Fibroblast of pulmonary artery (primary cell): ENCODE data around the gene CD247.

Source experiments
- DNase-seq: peaks from one replicate; pipeline ENCODE4 v3.0.0-alpha.2; 2010; ENCODE audit warnings: low read depth
- H3K4me3 ChIP-seq: replicated peaks from 2 replicates; pipeline ENCODE4 v1.5.1; 2011; ENCODE audit warnings: low read depth, mild to moderate bottlenecking, control low read depth, low read length, moderate library complexity
- TF ChIP-seq, protein P1 (sequence below): IDR thresholded peaks from 2 replicates; pipeline ENCODE4 v1.5.1; 2011; ENCODE audit warnings: mild to moderate bottlenecking, control low read depth, low read length, inconsistent platforms; ENCODE audit errors: missing control alignments

Gene CD247

DNA sequence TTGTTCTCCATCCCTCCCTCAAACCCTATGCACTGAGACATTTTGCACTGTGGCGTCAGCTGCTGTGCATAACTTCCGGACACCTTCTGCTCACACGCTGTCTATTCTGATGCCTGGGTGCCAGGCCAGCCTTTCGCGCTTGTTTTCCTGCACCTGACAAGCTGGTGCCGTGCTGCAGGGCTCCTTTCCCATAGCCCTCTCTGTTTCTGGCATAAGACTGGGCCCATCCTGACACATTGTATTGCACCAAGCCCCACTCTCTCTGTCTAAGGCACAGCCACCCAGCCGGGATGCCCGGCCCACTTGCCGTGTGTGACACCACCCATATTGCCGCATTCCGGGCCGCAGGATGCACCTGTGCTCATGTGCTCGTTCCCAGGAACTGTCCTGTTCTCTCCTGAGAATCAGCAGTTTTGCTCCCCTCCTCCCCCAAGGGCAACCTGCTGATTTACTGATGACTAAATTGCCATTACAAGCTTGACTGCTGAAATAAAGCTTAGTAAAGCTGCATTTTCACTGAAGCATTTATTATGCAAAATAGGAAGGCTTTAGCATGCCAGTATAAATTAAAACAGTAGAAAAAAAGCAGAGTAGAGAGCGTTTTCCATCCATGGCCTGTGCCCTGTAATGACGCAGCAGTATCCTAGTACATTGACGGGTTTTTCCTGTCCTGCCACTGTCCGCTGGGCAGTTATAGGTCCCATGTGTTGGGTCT, 88.0 kb downstream of the CD247 start:
- H3K4me3 ChIP-seq: no peak overlapping the region
- DNase-seq: no peak
- TF ChIP-seq, protein P1, sequence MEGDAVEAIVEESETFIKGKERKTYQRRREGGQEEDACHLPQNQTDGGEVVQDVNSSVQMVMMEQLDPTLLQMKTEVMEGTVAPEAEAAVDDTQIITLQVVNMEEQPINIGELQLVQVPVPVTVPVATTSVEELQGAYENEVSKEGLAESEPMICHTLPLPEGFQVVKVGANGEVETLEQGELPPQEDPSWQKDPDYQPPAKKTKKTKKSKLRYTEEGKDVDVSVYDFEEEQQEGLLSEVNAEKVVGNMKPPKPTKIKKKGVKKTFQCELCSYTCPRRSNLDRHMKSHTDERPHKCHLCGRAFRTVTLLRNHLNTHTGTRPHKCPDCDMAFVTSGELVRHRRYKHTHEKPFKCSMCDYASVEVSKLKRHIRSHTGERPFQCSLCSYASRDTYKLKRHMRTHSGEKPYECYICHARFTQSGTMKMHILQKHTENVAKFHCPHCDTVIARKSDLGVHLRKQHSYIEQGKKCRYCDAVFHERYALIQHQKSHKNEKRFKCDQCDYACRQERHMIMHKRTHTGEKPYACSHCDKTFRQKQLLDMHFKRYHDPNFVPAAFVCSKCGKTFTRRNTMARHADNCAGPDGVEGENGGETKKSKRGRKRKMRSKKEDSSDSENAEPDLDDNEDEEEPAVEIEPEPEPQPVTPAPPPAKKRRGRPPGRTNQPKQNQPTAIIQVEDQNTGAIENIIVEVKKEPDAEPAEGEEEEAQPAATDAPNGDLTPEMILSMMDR: no peak

DNA sequence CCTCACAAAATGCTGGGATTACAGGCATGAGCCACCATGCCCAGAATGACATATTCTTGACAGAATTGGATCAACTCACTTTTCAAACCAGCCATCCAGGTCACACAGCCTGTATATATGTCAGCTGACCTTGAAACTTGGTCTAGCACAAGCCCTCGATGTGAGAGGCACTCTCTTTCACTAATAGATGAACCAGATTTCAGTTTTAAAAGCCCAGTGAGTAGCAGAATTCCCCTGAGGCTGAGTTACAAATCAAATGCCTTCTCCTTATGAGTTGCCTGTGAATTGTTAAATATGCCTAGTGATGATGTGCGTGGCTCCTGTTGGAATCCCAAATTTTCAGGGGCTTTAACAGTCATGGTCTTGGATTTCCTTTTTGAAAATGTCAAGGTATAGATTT, 88.7 kb downstream of the CD247 start:
- no peak for DNase-seq
- TF ChIP-seq, protein P1: no peak

DNA sequence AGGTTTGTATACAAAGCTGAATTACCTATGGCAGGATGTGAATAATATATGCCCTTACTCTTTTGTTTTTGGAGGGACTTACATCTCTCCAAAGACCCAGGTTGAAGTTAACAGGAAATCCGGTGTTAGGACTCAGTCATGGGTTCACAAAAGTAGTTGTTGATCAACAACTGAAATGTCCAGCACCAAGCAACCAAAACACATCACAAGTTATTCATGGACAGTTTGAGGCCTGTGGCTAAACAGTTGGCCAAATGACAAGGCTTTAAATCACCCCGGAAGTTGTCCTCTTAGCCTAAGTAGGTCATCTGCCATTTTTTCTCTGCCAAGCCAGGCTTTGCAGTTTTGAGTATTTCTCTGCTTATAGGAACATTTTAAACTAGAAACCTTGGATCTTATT, 89.9 kb downstream of the CD247 start:
- DNase-seq: peak; percentile 69

More for the DNA sequence above, 88.7 kb downstream of the CD247 start:
- H3K4me3 ChIP-seq: no peak overlapping the region

DNA sequence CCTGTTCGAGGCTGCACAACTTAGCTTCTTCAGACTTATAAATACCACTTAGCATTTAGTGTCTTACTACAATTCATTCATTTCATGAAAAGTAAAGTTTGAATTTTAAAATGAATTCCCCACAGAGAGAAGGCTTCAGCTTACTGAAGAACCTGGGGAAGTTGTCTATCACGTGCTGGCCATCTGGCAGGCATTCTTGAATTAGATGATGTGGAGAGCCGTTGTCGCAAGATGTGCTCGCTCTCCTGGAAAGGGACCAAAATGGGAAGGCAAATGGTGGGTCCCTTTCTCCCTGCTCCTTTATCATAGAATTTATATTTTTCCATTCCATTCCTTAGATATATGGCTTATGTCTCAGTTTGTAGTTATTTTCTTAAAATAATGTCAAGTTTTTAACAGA, 90.5 kb downstream of the CD247 start:
- no peak overlapping the region for H3K4me3 ChIP-seq
- DNase-seq: peak; percentile 52
- TF ChIP-seq, protein P1: no peak

More for the DNA sequence above, 89.9 kb downstream of the CD247 start:
- no peak overlapping the region for H3K4me3 ChIP-seq
- TF ChIP-seq, protein P1: no peak

DNA sequence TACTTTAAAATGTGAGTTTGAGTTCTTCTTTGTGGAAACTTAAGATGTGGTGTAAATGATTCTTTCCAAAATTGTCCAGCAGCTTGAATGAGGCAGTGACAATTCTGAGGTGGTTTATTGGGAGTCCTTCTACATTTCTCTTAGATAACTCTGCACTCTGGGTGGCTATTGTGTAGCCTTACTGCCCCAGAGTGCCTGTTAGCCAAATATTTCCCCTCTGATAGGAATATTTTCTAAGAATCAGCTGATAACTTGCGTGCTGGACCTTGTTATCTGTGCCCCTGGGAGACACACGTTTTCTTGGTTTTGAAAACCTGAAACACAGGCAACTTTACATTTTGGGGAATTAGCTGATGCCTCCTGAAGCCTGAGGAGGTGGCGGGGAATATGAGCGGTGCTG, 91.6 kb downstream of the CD247 start:
- H3K4me3 ChIP-seq: no peak overlapping the region
- TF ChIP-seq, protein P1: no peak
- DNase-seq: no peak

DNA sequence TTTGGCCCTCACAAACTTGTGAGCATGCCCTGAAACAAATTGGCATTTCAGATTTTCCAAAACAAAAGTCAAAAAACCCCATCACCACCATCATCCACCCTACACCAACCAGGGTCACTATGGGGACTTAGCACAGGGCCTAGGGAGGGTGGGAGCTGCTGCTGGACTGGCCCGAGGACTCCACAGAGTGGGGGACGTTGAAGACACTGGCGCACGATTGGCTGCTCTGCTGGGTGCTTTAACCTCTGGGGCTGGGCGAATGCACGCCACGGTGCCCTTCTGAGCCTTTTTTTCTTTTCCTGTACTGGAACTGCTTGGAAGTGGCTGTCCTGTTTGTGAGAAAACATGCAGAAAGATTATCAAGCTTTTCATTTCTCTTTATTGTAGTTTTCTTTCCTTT, 92.8 kb downstream of the CD247 start:
- TF ChIP-seq, protein P1: no peak
- H3K4me3 ChIP-seq: no peak overlapping the region
- no peak for DNase-seq
